Psoas muscle (tissue), 8 donors: Measurements from ENCODE around the gene ZNF837. TPM values are rescaled to one million over a fixed set of nuclear protein-coding genes. Genes with fewer than 3 reads are reported as not detected.
A peak's percentile ranks its signal among the peaks of the same experiment; 100 is the strongest.

Experiments used
- ATAC-seq, 4 donors: fragments of 200-7000 bp; cut with Tn5 transposase; one replicate each; pipeline ENCODE4 v1.9.1; 2020; ENCODE audit warnings: moderate library complexity in 3 of 4, mild to moderate bottlenecking in 2 of 4
- DNase-seq, 2 donors: peaks; one replicate each; pipeline ENCODE4 v3.0.0-alpha.2; 2020
- H3K27ac ChIP-seq: fragments of 200-600 bp; one replicate; pipeline ENCODE4 v1.8.0; 2022
- H3K27me3 ChIP-seq, 3 donors: fragments of 200-600 bp in 1 of 3; one replicate each; pipeline versions ENCODE4 v1.6.1 to v1.8.0; 2013 to 2022; ENCODE audit warnings: low read length in 2 of 3, mild to moderate bottlenecking in 2 of 3, moderate library complexity in 1 of 3; ENCODE audit not compliant: insufficient read depth in 3 of 3
- H3K36me3 ChIP-seq, 2 donors: fragments of 200-600 bp in 1 of 2; one replicate each; pipeline versions ENCODE4 v1.6.1 to v1.8.0; 2013 to 2022; ENCODE audit warnings: low read depth in 1 of 2, mild to moderate bottlenecking in 1 of 2, moderate library complexity in 1 of 2; ENCODE audit not compliant: insufficient read depth in 1 of 2
- H3K4me1 ChIP-seq: fragments of 200-600 bp; one replicate; pipeline ENCODE4 v1.8.0; 2022
- H3K4me3 ChIP-seq: fragments of 200-600 bp; one replicate; pipeline ENCODE4 v1.8.0; 2022; ENCODE audit warnings: mild to moderate bottlenecking
- H3K9me3 ChIP-seq: fragments of 200-600 bp; one replicate; pipeline ENCODE4 v1.8.0; 2022
- CTCF ChIP-seq: fragments of 200-600 bp; IDR thresholded peaks from one replicate; pipeline ENCODE4 v1.8.0; 2022; ENCODE audit warnings: antibody characterized with exemption
- WGBS, 3 donors: extraction: QIAGEN DNeasy Blood & Tissue Kit; methylation state at CpG; one replicate each; pipeline versions ENCODE4 v1.1.6 to v1.1.7; 2013; 5-methylcytosine and 5-hydroxymethylcytosine counted together
- intact Hi-C, 2 donors: fragments of 100-400 bp; cut with DNase I; formaldehyde crosslinking; loops; one replicate each; pipeline versions ENCODE4 v1.11.0 to v1.14.2; 2022
- polyA plus RNA-seq, 3 donors: library from polyadenylated mRNA; stranded (reverse); fragments of 200-250 nt; gene quantifications; one replicate each; pipeline ENCODE4 v1.2.3, GENCODE V29; 2013
- total RNA-seq, 4 donors: library from RNA; stranded (reverse); fragmentation: NEBNext Ultra II Directional in 2 of 4; extraction: Animal tissue kit (Norgen Biotek cat#: 25700) in 2 of 4; gene quantifications; one replicate each; pipeline versions ENCODE4 v1.2.1 to v1.2.4, GENCODE V29; 2021 to 2023
- donor health status: healthy with polysubstance abuse.
- donor health status: DM: no; HTN: no; CAD: no; lungs with moderate emphysema.
- donor health status: Bipolar disorder and iron deficiency.
- donor health status: healthy.
- donor health status: DM: yes; HTN: yes; CAD: no.
- donor health status: DM: no; HTN: no; CAD: no.
- donor health status: DM: no; HTN: no; CAD: no.
- donor health status: DM: yes; HTN: yes; CAD: no.

ZNF837 gene
- total and polyA plus RNA-seq, 7 donors: 0.08 to 0.34 (median 0.24) TPM

GRCh38 chr19:58394821-58395219 lies 14.0 kb upstream of the ZNF837 start:
- 64 to 67% (median 64%) methylated on average over 3 of the region's 3 CpGs for WGBS, 3 donors
- H3K27ac ChIP-seq: no peak overlapping the region
- H3K4me1 ChIP-seq: no peaks in the 10 kb centered on the region
- intact Hi-C loops: no loop called here
- H3K4me3 ChIP-seq: no peak overlapping the region
- DNase-seq (no peak), ATAC-seq (peak; percentile 2 to 32 (median 10))
- TF ChIP-seq CTCF: no peak
- no peaks in the 10 kb centered on the region for H3K9me3 ChIP-seq
- peaks cover 0 to 13% (median 8%) of the 10 kb centered on the region in 3 donors for H3K27me3 ChIP-seq
- peaks cover 7 to 49% of the 10 kb centered on the region in 2 donors for H3K36me3 ChIP-seq

DNA sequence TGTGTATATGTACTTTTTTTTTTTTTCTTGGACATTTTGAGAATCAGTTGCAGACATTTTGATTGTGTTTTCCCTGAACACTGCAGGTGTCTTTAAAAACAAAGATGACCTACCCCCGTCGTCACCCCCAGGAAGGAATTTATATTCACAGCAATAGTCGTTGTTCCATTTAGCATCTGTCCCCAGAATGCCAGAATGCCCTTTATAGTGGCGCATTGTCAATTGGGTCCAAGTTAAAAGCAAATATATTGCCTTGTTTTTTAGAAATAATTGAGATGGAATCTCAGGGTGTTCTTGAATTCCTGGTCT lies 12.8 kb upstream of the ZNF837 start:
- WGBS, 3 donors: 78 to 84% (median 84%) methylated on average over 4 of the region's 4 CpGs
- Histone ChIP-seq H3K36me3 (peaks cover 7 to 61% of the 10 kb centered on the region in 2 donors), H3K27ac (no peak overlapping the region), H3K4me1 (peaks cover 8% of the 10 kb centered on the region), H3K4me3 (no peak overlapping the region), H3K27me3 (peaks cover 0 to 13% (median 8%) of the 10 kb centered on the region in 3 donors), H3K9me3 (no peaks in the 10 kb centered on the region)
- intact Hi-C loops: no loop called here
- TF ChIP-seq CTCF: no peak
- ATAC-seq: no peak
- no peak for DNase-seq

DNA sequence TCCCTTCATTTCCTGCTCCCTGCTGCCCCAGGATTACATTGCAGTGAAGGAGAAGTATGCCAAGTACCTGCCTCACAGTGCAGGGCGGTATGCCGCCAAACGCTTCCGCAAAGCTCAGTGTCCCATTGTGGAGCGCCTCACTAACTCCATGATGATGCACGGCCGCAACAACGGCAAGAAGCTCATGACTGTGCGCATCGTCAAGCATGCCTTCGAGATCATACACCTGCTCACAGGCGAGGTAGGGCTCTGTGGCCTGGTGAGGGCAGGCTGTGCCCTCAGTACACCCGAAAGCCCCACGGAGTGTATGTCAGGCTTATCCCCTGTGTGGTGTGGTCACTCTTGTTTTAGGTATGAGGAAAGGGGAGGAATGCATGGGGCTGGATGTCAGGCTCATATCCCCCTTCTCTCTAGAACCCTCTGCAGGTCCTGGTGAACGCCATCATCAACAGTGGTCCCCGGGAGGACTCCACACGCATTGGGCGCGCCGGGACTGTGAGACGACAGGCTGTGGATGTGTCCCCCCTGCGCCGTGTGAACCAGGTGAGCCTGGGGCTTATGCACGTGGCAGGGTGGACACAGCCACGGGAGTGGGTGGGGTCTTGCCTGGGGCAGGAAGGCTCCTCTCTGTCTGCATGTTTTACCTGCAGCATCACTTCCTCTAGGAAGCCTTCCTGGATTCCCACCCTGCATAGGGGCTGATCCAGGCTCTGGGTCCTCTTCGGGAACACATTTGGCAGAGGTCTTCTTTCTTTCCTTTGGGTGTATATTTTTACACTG lies 12.3 kb upstream of the ZNF837 start:
- H3K9me3 ChIP-seq: no peaks in the 10 kb centered on the region
- ATAC-seq: no peak
- no peak for DNase-seq
- H3K36me3 ChIP-seq: peaks cover 9 to 66% of the 10 kb centered on the region in 2 donors
- H3K4me1 ChIP-seq: peaks cover 14% of the 10 kb centered on the region
- intact Hi-C loops: no loop called here
- peaks cover 0 to 13% (median 8%) of the 10 kb centered on the region in 3 donors for H3K27me3 ChIP-seq
- no peak for TF ChIP-seq CTCF
- H3K27ac ChIP-seq: no peak overlapping the region
- 88 to 90% (median 88%) methylated on average over 24 to 26 of the region's 26 CpGs for WGBS, 3 donors
- H3K4me3 ChIP-seq: no peak overlapping the region

GRCh38 chr19:58388175-58388526 lies 7.3 kb upstream of the ZNF837 start:
- intact Hi-C loops: no loop called here
- H3K27me3 ChIP-seq: no peaks in the 10 kb centered on the region
- no peaks in the 10 kb centered on the region for H3K9me3 ChIP-seq
- peaks cover 30% of the 10 kb centered on the region for H3K4me1 ChIP-seq
- no peak for TF ChIP-seq CTCF
- H3K27ac ChIP-seq: peak overlapping the region; percentile 96
- peaks cover 3 to 47% of the 10 kb centered on the region in 2 donors for H3K36me3 ChIP-seq
- H3K4me3 ChIP-seq: peak overlapping the region; percentile 91
- DNase-seq (no peak), ATAC-seq (no peak)
- WGBS, 3 donors: 79 to 81% (median 80%) methylated on average over 3 of the region's 3 CpGs
